HepG2 (cell line): ENCODE measurements around the gene SLFNL1. TPM values are rescaled to one million over a fixed set of nuclear protein-coding genes. Genes with fewer than 3 reads are reported as not detected.

ENCODE experiments used
- AHDC1 ChIP-seq: sonication (generic); formaldehyde crosslinking; IDR thresholded peaks from 2 replicates; pipeline ENCODE4 v1.5.1; 2020; ENCODE audit warnings: mild to moderate bottlenecking, missing genetic modification reagents, borderline replicate concordance
- ATF4 ChIP-seq, 2 experiments: fragments of 450-650 bp in 1 of 2; sonication (generic) in 1 of 2; formaldehyde crosslinking; IDR thresholded peaks; 2 replicates each; pipeline versions ENCODE4 v1.5.0 to v1.8.0; 2020 to 2022; ENCODE audit warnings: mild to moderate bottlenecking in 1 of 2, missing genetic modification reagents in 1 of 2
- CHCHD3 ChIP-seq: sonication (generic); formaldehyde crosslinking; IDR thresholded peaks from 2 replicates; pipeline ENCODE4 v1.8.0; 2022; ENCODE audit warnings: mild to moderate bottlenecking, missing genetic modification reagents, moderate library complexity
- KAT7 ChIP-seq: IDR thresholded peaks from 2 replicates; pipeline ENCODE4 v1.6.1; 2018; ENCODE audit warnings: borderline replicate concordance, missing compliant biosample characterization
- KLF13 ChIP-seq: sonication (generic); formaldehyde crosslinking; IDR thresholded peaks from 2 replicates; pipeline ENCODE4 v1.4.0; 2020; ENCODE audit warnings: mild to moderate bottlenecking, missing genetic modification reagents
- MTF2 ChIP-seq: sonication (generic); formaldehyde crosslinking; IDR thresholded peaks from 2 replicates; pipeline ENCODE4 v1.5.0; 2020; ENCODE audit warnings: missing genetic modification reagents, borderline replicate concordance
- RFX3 ChIP-seq: IDR thresholded peaks from 2 replicates; pipeline ENCODE4 v1.6.1; 2016; ENCODE audit warnings: missing biosample characterization, missing genetic modification reagents
- ZFX ChIP-seq: sonication (generic); formaldehyde crosslinking; IDR thresholded peaks from 2 replicates; pipeline ENCODE4 v1.4.0; 2020; ENCODE audit warnings: mild to moderate bottlenecking, low read depth, missing genetic modification reagents, moderate library complexity
- ZNF24 ChIP-seq: fragments of 450-650 bp; IDR thresholded peaks from 2 replicates; pipeline ENCODE4 v1.6.1; 2017; ENCODE audit warnings: antibody characterized with exemption, mild to moderate bottlenecking
- ZNF629 ChIP-seq: sonication (generic); formaldehyde crosslinking; conservative IDR thresholded peaks from 2 replicates; pipeline ENCODE4 v1.5.0; 2020; ENCODE audit warnings: missing genetic modification reagents
- polyA plus RNA-seq, 8 experiments: library from polyadenylated mRNA; depleted of rRNA in 3 of 8; stranded (reverse) in 7 of 8; unstranded in 1 of 8; fragments of >200 nt; fragmentation: Illumina TruSeq in 4 of 8; extraction: Trizol in 4 of 8; gene quantifications; 2 replicates each; pipeline versions ENCODE4 v1.2.1 to v1.2.3, GENCODE V29; 2011 to 2016; ENCODE audit warnings: low read depth in 4 of 8, missing spikeins in 1 of 8, mixed read lengths in 1 of 8; ENCODE audit not compliant: insufficient read depth in 1 of 8
- total RNA-seq, 5 experiments: library from RNA; depleted of rRNA; stranded (reverse); fragments of >200 nt; fragmentation: Illumina TruSeq; extraction: Trizol; gene quantifications; 2 replicates each; pipeline ENCODE4 v1.2.3, GENCODE V29; 2016; ENCODE audit warnings: low read depth in 1 of 5
- TF ChIP-seq, protein P1 (sequence below): sonication (generic); formaldehyde crosslinking; conservative IDR thresholded peaks from 2 replicates; pipeline ENCODE4 v1.4.0; 2020; ENCODE audit warnings: mild to moderate bottlenecking, missing genetic modification reagents, moderate library complexity
- TF ChIP-seq, protein P2 (sequence below): sonication (generic); formaldehyde crosslinking; IDR thresholded peaks from 2 replicates; pipeline ENCODE4 v1.9.0; 2021; ENCODE audit warnings: missing genetic modification reagents, borderline replicate concordance
- TF ChIP-seq, protein P3 (sequence below): sonication (generic); formaldehyde crosslinking; IDR thresholded peaks from 2 replicates; pipeline ENCODE4 v1.8.0; 2022; ENCODE audit warnings: mild to moderate bottlenecking, missing genetic modification reagents, borderline replicate concordance

Gene SLFNL1
- total and polyA plus RNA-seq, 2 of the 13 experiments (the other 11 are each of a cell fraction or from before 2014, with no cell fraction given): 0.07 to 0.20 TPM

DNA sequence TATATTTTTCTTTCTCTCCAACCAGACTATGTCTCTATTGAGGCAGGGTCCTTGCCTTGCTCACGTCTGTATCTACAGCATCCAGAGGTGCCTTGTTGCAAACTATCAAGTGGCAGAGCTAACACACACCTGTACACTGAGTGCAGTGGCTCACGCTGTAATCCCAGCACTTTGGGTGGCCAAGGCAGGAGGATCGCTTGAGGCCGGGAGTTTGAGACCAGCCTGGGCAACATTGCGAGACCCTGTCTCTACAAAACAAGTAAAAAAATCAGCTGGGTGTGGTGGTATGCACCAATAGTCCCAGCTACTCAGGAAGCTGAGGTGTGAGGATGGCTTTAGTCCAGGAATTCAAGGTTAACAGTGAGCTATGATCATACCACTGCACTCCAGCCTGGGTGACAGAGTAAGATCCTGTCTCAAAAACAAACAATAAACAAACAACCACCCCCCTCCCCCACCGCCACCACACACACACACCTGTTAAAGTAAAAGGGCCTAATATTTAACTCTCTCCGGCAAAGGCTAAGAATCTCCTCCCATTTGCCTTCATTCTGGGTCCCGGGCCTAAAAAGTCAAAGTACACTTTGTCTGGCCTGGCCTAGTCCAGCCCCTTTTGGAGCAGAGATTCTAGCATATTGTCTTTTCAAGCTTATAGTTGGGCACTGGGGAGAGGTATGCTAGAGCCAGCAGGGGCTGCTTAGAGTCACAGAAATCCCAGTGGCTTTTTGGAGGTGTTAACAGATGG, 9.5 kb upstream of the SLFNL1 start (continued):
- TF ChIP-seq, protein P1, sequence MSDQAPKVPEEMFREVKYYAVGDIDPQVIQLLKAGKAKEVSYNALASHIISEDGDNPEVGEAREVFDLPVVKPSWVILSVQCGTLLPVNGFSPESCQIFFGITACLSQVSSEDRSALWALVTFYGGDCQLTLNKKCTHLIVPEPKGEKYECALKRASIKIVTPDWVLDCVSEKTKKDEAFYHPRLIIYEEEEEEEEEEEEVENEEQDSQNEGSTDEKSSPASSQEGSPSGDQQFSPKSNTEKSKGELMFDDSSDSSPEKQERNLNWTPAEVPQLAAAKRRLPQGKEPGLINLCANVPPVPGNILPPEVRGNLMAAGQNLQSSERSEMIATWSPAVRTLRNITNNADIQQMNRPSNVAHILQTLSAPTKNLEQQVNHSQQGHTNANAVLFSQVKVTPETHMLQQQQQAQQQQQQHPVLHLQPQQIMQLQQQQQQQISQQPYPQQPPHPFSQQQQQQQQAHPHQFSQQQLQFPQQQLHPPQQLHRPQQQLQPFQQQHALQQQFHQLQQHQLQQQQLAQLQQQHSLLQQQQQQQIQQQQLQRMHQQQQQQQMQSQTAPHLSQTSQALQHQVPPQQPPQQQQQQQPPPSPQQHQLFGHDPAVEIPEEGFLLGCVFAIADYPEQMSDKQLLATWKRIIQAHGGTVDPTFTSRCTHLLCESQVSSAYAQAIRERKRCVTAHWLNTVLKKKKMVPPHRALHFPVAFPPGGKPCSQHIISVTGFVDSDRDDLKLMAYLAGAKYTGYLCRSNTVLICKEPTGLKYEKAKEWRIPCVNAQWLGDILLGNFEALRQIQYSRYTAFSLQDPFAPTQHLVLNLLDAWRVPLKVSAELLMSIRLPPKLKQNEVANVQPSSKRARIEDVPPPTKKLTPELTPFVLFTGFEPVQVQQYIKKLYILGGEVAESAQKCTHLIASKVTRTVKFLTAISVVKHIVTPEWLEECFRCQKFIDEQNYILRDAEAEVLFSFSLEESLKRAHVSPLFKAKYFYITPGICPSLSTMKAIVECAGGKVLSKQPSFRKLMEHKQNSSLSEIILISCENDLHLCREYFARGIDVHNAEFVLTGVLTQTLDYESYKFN (CRISPR knock-in tag): peak; percentile 47; the same call in 1 of the 2 replicates
- TF ChIP-seq ZFX (CRISPR knock-in tag): peak; percentile 35; the same call in 1 of the 2 replicates
- no peak for TF ChIP-seq KLF13 (CRISPR knock-in tag)
- no peak for TF ChIP-seq ZNF629 (CRISPR knock-in tag)
- TF ChIP-seq, protein P2, sequence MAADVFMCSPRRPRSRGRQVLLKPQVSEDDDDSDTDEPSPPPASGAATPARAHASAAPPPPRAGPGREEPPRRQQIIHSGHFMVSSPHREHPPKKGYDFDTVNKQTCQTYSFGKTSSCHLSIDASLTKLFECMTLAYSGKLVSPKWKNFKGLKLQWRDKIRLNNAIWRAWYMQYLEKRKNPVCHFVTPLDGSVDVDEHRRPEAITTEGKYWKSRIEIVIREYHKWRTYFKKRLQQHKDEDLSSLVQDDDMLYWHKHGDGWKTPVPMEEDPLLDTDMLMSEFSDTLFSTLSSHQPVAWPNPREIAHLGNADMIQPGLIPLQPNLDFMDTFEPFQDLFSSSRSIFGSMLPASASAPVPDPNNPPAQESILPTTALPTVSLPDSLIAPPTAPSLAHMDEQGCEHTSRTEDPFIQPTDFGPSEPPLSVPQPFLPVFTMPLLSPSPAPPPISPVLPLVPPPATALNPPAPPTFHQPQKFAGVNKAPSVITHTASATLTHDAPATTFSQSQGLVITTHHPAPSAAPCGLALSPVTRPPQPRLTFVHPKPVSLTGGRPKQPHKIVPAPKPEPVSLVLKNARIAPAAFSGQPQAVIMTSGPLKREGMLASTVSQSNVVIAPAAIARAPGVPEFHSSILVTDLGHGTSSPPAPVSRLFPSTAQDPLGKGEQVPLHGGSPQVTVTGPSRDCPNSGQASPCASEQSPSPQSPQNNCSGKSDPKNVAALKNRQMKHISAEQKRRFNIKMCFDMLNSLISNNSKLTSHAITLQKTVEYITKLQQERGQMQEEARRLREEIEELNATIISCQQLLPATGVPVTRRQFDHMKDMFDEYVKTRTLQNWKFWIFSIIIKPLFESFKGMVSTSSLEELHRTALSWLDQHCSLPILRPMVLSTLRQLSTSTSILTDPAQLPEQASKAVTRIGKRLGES: no peak
- no peak for TF ChIP-seq RFX3 (CRISPR knock-in tag)
- TF ChIP-seq MTF2 (CRISPR knock-in tag): no peak
- no peak for TF ChIP-seq AHDC1 (CRISPR knock-in tag)
- TF ChIP-seq, protein P3, sequence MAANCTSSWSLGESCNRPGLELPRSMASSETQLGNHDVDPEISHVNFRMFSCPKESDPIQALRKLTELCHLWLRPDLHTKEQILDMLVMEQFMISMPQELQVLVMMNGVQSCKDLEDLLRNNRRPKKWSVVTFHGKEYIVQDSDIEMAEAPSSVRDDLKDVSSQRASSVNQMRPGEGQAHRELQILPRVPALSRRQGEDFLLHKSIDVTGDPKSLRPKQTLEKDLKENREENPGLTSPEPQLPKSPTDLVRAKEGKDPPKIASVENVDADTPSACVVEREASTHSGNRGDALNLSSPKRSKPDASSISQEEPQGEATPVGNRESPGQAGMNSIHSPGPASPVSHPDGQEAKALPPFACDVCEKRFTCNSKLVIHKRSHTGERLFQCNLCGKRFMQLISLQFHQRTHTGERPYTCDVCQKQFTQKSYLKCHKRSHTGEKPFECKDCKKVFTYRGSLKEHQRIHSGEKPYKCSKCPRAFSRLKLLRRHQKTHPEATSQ (CRISPR knock-in tag): no peak
- TF ChIP-seq ATF4 (CRISPR knock-in tag; IDR thresholded peaks at IDR 0.05): no peak
- no peak for TF ChIP-seq KAT7
- no peak for TF ChIP-seq ZNF24
- no peak for TF ChIP-seq CHCHD3 (CRISPR knock-in tag)
